ENCODE measurements around the gene MARCHF3.
"Not testable (repeated sequence)": the region's sequence is repeated elsewhere in the genome, so short reads cannot be mapped to it uniquely, and the experiment has no call there.

The MARCHF3 gene

DNA sequence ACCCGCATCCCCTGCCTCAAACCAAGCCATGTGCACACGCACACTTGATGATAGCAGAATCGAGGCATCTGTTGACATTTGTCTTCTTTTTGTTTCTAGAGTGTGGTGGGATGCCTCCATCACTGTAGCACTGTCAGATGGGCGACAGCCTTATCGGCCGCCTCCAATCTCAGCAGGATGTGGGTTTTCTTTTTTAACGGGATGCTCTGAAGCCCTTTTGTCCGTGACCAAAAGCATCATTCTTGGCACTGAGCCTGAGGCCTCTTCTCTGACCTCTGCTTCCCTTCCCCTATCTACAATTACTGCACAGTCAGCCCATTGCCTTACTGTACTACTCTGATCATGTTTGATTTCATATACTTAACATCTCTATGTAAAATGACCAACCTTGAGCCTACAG is 175.1 kb downstream of the MARCHF3 start:
- H3K4me3 ChIP-seq (replicated peaks; ENCODE audit: low read depth, low read length) = no peak overlapping the region
- TF ChIP-seq, protein P1, sequence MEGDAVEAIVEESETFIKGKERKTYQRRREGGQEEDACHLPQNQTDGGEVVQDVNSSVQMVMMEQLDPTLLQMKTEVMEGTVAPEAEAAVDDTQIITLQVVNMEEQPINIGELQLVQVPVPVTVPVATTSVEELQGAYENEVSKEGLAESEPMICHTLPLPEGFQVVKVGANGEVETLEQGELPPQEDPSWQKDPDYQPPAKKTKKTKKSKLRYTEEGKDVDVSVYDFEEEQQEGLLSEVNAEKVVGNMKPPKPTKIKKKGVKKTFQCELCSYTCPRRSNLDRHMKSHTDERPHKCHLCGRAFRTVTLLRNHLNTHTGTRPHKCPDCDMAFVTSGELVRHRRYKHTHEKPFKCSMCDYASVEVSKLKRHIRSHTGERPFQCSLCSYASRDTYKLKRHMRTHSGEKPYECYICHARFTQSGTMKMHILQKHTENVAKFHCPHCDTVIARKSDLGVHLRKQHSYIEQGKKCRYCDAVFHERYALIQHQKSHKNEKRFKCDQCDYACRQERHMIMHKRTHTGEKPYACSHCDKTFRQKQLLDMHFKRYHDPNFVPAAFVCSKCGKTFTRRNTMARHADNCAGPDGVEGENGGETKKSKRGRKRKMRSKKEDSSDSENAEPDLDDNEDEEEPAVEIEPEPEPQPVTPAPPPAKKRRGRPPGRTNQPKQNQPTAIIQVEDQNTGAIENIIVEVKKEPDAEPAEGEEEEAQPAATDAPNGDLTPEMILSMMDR (IDR thresholded peaks at IDR 0.05; ENCODE audit: low read depth, low read length, missing control alignments) = no peak
- no peak for DNase-seq (ENCODE audit: extremely low read depth, low read depth)

DNA sequence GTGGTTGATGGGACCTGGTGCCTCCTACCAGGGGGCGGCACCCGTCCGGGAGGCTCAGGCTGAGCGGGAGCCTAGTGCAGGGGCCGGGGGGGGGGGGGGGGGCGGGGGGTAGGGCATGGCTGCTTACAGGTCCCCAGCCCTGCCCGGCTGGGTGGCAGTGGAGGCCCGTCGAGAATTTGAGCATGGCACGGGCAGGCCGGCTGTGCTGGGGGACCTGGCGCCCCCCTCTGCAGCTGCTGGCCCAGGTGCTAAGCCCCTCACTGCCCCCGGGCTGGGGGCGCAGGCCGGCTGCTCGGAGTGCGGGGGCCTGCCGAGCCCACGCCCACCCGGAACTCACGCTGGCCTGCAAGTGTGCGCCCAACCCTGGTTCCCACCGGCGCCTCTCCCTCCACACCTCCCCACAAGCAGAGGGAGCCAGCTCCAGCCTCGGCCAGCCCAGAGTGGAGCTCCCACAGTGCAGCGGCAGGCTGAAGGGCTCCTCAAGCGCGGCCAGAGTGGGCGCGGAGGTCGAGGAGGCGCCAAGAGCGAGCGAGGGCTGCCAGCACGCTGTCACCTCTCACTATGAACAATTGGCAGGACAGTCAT is 175.7 kb downstream of the MARCHF3 start:
- DNase-seq (ENCODE audit: extremely low read depth, low read depth) = no peak
- no peak overlapping the region for H3K4me3 ChIP-seq (replicated peaks; ENCODE audit: low read depth, low read length)
- TF ChIP-seq, protein P1 (IDR thresholded peaks at IDR 0.05; ENCODE audit: low read depth, low read length, missing control alignments) = no peak

DNA sequence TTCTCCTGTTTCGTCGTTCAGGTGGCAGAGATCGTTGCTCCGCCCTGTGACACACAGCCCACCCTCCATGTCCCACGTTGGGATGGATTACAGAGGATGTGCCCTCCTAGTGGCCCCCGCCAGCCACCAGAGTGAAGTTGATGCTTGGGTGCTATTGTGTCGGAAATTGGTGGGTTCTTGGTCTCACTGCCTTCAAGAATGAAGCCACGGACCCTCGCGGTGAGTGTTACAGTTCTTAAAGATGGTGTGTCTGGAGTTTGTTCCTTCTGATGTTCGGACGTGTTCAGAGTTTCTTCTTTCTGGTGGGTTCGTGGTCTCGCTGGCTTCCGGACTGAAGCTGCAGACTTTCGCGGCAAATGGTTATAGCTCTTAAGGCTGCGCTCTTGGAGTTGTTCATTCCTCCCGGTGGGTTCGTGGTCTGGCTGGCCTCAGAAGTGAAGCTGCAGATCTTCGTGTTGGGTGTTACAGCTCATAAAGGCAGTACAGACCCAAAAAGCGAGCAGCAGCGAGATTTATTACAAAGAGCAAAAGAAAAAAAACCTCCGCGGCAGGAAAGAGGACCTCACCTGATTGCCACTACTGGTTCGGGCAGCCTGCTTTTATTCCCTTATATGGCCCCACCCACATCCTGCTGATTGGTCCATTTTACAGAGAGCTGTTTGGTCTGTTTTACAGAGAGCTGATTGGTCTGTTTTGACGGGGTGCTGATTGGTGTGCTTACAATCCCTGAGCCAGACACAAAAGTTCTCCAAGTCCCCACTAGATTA is 176.6 kb downstream of the MARCHF3 start:
- not testable (repeated sequence) for H3K4me3 ChIP-seq (replicated peaks; ENCODE audit: low read depth, low read length); DNase-seq (ENCODE audit: extremely low read depth, low read depth)

DNA sequence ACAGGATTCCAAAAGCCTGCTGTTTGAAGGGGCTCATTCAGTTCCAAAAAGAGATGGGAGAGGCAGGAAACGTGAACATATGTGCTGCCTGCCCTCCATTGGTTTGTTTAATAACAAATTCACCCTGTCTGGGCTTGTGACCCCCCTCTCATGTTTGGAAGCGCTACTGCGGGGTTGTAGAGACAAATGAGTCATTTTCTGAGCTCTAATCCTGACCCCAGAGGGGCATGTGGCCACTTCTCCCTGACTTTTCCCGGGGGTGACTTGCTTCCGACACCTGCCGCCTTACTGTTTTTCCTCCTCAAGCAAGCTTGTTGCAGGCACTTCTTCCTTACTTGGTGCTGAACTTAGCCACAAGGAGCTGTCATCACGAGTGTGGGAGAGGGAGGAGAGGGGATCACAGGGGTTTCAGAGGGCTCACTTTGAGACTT is 177.5 kb downstream of the MARCHF3 start:
- TF ChIP-seq, protein P1 (IDR thresholded peaks at IDR 0.05; ENCODE audit: low read depth, low read length, missing control alignments) = no peak
- DNase-seq (ENCODE audit: extremely low read depth, low read depth) = no peak
- no peak overlapping the region for H3K4me3 ChIP-seq (replicated peaks; ENCODE audit: low read depth, low read length)

DNA sequence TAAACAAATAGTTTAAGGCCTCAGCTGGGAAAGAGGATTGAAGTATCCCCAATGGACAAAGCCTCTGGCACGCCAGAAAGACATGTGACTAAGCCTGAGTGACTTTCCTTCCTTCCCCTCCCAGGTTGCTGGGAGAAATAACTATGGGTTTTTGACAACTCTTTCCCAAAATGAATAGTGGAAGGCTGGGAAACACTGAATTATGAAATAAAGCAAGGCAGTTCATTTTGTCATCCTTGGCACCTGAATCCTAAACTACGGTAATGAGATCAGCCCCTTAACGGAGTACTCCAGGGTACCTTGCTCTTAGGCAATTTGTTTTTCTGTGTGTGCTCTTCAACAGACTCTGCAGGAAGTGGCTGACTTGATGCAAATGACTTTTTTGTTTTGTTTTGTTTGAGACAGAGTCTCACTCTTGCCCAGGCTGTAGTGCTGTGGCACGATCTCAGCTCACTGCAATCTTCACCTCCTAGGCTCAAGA is 178.2 kb downstream of the MARCHF3 start:
- H3K4me3 ChIP-seq (replicated peaks; ENCODE audit: low read depth, low read length) = no peak overlapping the region
- TF ChIP-seq, protein P1 (IDR thresholded peaks at IDR 0.05; ENCODE audit: low read depth, low read length, missing control alignments) = no peak
- DNase-seq (ENCODE audit: extremely low read depth, low read depth) = no peak

DNA sequence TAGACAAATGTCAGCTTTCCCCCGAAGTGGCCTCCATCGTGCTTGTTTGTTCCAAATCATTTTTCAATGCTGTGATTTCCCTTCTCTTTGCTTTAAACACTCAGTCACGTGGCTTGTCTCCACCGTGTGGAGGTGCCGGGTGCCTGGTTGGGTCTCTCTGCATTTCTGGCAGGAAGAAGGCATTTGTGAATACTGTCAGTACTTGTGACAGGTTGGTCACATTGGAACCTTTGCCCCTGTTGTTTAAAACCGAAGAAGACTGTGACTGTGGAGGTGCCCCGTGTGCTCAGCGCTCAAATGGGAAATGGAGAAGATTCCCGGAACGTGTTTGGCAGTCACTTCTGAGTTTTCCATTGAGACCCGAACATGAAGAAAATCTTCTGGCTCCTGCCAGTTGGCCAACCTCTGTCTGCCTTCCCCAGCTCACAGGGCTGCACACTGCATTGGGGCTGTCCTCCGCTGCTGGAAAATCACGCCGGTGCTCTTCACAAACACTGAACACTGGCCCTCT is 178.8 kb downstream of the MARCHF3 start:
- no peak for DNase-seq (ENCODE audit: extremely low read depth, low read depth)
- TF ChIP-seq, protein P1 (IDR thresholded peaks at IDR 0.05; ENCODE audit: low read depth, low read length, missing control alignments) = no peak
- H3K4me3 ChIP-seq (replicated peaks; ENCODE audit: low read depth, low read length) = no peak overlapping the region

DNA sequence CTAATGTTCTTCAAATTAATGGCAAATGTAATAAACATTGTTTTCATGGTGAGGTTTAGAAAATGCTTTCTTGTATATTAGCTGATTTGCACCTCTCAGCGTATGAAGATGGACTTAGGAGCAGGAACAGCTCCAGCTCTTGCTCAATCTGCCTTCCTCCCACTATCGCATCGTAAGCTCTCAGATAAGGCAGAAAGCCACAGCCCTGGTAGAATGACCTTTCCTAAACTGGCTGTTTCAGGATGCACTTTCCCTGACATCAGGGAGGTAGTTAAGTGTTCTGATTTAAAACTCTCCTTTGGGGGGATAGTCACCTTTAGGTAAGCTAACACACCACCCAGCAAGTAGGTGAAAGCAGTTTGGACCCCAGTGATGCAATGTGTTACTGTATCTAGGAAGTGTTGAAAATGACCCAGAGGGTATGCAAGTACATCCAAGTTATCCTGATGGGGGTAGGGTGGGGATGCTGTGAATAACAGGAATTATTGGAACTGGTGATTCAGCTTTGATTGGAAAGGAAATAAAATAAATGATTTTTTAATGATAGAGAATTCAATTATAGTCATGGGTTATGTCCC is 181.2 kb downstream of the MARCHF3 start:
- DNase-seq (ENCODE audit: extremely low read depth, low read depth) = no peak
- TF ChIP-seq, protein P1 (IDR thresholded peaks at IDR 0.05; ENCODE audit: low read depth, low read length, missing control alignments) = no peak
- H3K4me3 ChIP-seq (replicated peaks; ENCODE audit: low read depth, low read length) = no peak overlapping the region

All from HFF-Myc (cell line).